GM12878 (cell line): ENCODE measurements around the gene FYB1. TPM values are rescaled to one million over a fixed set of nuclear protein-coding genes. Genes with fewer than 3 reads are reported as not detected.
A peak's percentile ranks its signal among the peaks of the same experiment; 100 is the strongest.

Experiments
- ATAC-seq: fragments of 200-7000 bp; cut with Tn5 transposase; 3 replicates; pipeline ENCODE4 v1.9.1; 2020; ENCODE audit warnings: mild to moderate bottlenecking, moderate library complexity
- BruUV-seq: library from RNA; stranded (reverse); fragments of 400-500 nt; replicated peaks from 2 replicates; lab custom pipeline; 2021; lab: Mats Ljungman, UMichigan
- CTCF ChIA-PET: fragments of 300-600 bp; sonication (Branson Sonifier 250); formaldehyde crosslinking; extraction: SDS; loops from one replicate; lab custom pipeline; 2021; ENCODE audit warnings: inconsistent platforms; lab: Yijun Ruan, JAX
- POLR2A ChIA-PET: fragments of 350-600 bp; formaldehyde crosslinking; extraction: SDS; loops from one replicate; lab custom pipeline; 2021; ENCODE audit warnings: inconsistent platforms; lab: Charles Lee
- RAD21 ChIA-PET: fragments of 300-600 bp; sonication (Branson Sonifier 250); formaldehyde crosslinking; loops from one replicate; lab custom pipeline; 2023; ENCODE audit warnings: antibody characterized with exemption; ENCODE audit not compliant: unreplicated experiment; lab: Charles Lee
- SMC1A ChIA-PET: fragments of 300-600 bp; sonication (Branson Sonifier 250); formaldehyde crosslinking; loops from one replicate; lab custom pipeline; 2023; ENCODE audit not compliant: unreplicated experiment, uncharacterized antibody; lab: Charles Lee
- DNase-seq: peaks from one replicate; pipeline ENCODE4 v3.0.0-alpha.2; 2011; ENCODE audit warnings: low read depth, low spot score
- FAIRE-seq: peaks from 3 replicates; lab custom pipeline; 2011; peaks lifted over from hg19 to GRCh38; lab: Jason Lieb, UNC
- H2AFZ ChIP-seq: 2 replicates; pipeline ENCODE4 v1.6.0; 2011; ENCODE audit warnings: low read depth, low read length, control low read depth; ENCODE audit not compliant: control insufficient read depth
- H3K27ac ChIP-seq: 2 replicates; pipeline ENCODE4 v1.5.1; 2011; ENCODE audit warnings: control low read depth; ENCODE audit not compliant: control insufficient read depth, insufficient read depth
- H3K27me3 ChIP-seq, 2 experiments: replicated peaks in 1 of 2; 2 replicates each; pipeline versions ENCODE4 v1.6.0 to v1.6.1; 2011; ENCODE audit warnings: low read length in 1 of 2; ENCODE audit not compliant: control insufficient read depth in 2 of 2, insufficient read depth in 2 of 2
- H3K36me3 ChIP-seq, 2 experiments: 2 replicates each; pipeline ENCODE4 v1.5.1; 2011; ENCODE audit warnings: low read length in 1 of 2; ENCODE audit not compliant: control insufficient read depth in 2 of 2, insufficient read depth in 2 of 2
- H3K4me1 ChIP-seq: 2 replicates; pipeline ENCODE4 v1.6.1; 2011; ENCODE audit warnings: mild to moderate bottlenecking, low read length, moderate library complexity, mixed read lengths; ENCODE audit not compliant: control insufficient read depth, insufficient read depth
- H3K4me2 ChIP-seq: 2 replicates; pipeline ENCODE4 v1.6.0; 2011; ENCODE audit warnings: control low read depth; ENCODE audit not compliant: control insufficient read depth, insufficient read depth
- H3K4me3 ChIP-seq: fragments of 200-600 bp; sonication (generic); 2 replicates; pipeline ENCODE4 v1.5.1; 2016
- H3K79me2 ChIP-seq: 2 replicates; pipeline ENCODE4 v1.6.0; 2011; ENCODE audit warnings: low read length; ENCODE audit not compliant: control insufficient read depth, insufficient read depth
- H3K9ac ChIP-seq: 2 replicates; pipeline ENCODE4 v1.8.0; 2011; ENCODE audit warnings: low read length, control low read depth, mixed read lengths; ENCODE audit not compliant: control insufficient read depth, insufficient read depth
- H3K9me3 ChIP-seq: replicated peaks from 3 replicates; pipeline ENCODE4 v1.5.1; 2011; ENCODE audit warnings: mild to moderate bottlenecking, low read length; ENCODE audit not compliant: control insufficient read depth, insufficient read depth
- H4K20me1 ChIP-seq: 2 replicates; pipeline ENCODE4 v1.6.0; 2011; ENCODE audit not compliant: control insufficient read depth, insufficient read depth
- ATF7 ChIP-seq: fragments of 450-650 bp; IDR thresholded peaks from 2 replicates; pipeline ENCODE4 v1.6.1; 2016; ENCODE audit warnings: low read depth, mild to moderate bottlenecking
- BCL11A ChIP-seq: IDR thresholded peaks from 2 replicates; pipeline ENCODE4 v1.6.1; 2011; ENCODE audit warnings: low read depth, low read length
- CUX1 ChIP-seq: IDR thresholded peaks from 2 replicates; pipeline ENCODE4 v1.6.1; 2012; ENCODE audit warnings: improper control_type of control experiment, low read depth, low read length; ENCODE audit not compliant: insufficient replicate concordance
- GABPA ChIP-seq: IDR thresholded peaks from 2 replicates; pipeline ENCODE4 v1.6.1; 2014; ENCODE audit warnings: antibody characterized with exemption, low read depth, mild to moderate bottlenecking, inconsistent platforms
- HDGF ChIP-seq: fragments of 450-650 bp; IDR thresholded peaks from 2 replicates; pipeline ENCODE4 v1.6.1; 2016; ENCODE audit warnings: antibody characterized with exemption
- HSF1 ChIP-seq: fragments of 150-350 bp; IDR thresholded peaks from 2 replicates; pipeline ENCODE4 v1.6.1; 2014; ENCODE audit warnings: mild to moderate bottlenecking, low read depth, low read length
- MEF2B ChIP-seq: fragments of 450-650 bp; IDR thresholded peaks from 2 replicates; pipeline ENCODE4 v1.6.1; 2018; ENCODE audit warnings: mild to moderate bottlenecking, moderate library complexity; ENCODE audit not compliant: partially characterized antibody, poor library complexity, severe bottlenecking
- MTA2 ChIP-seq: fragments of 450-650 bp; IDR thresholded peaks from 2 replicates; pipeline ENCODE4 v1.6.1; 2016; ENCODE audit warnings: low read depth, mild to moderate bottlenecking, moderate library complexity
- NRF1 ChIP-seq: conservative IDR thresholded peaks from 2 replicates; pipeline ENCODE4 v1.6.1; 2011; ENCODE audit warnings: mild to moderate bottlenecking, low read depth, low read length, improper control_type of control experiment
- SIN3A ChIP-seq: IDR thresholded peaks from 2 replicates; pipeline ENCODE4 v1.6.1; 2012; ENCODE audit warnings: low read depth, low read length, improper control_type of control experiment
- SPI1 ChIP-seq: IDR thresholded peaks from 2 replicates; pipeline ENCODE4 v1.6.1; 2011; ENCODE audit warnings: low read depth, mild to moderate bottlenecking, low read length, moderate library complexity, borderline replicate concordance; ENCODE audit not compliant: insufficient read depth
- ZBTB33 ChIP-seq: fragments of 450-650 bp; IDR thresholded peaks from 2 replicates; pipeline ENCODE4 v1.6.1; 2017; ENCODE audit warnings: mild to moderate bottlenecking
- WGBS: methylation state at CpG from one replicate; pipeline ENCODE4 v1.1.6; 2016; ENCODE audit warnings: low lambda C conversion rate; ENCODE audit not compliant: insufficient replicate concordance, insufficient coverage; ENCODE audit errors: missing lambda C conversion rate; 5-methylcytosine and 5-hydroxymethylcytosine counted together
- in situ Hi-C: fragments of 300-500 bp; cut with MboI; formaldehyde crosslinking; loops from 9 replicates; pipeline ENCODE4 v1.14.3; 2018; ENCODE audit warnings: mixed read lengths
- intact Hi-C: fragments of 100-400 bp; cut with micrococcal nuclease; formaldehyde crosslinking; loops from one replicate; pipeline ENCODE4 v1.14.2; 2022; ENCODE audit not compliant: unreplicated experiment
- polyA plus RNA-seq, 11 experiments: library from polyadenylated mRNA; depleted of rRNA in 4 of 11; unstranded in 6 of 11; stranded (reverse) in 5 of 11; fragments of >200 nt; fragmentation: Nextera tagmentation in 4 of 11; fragmentation: Illumina TruSeq in 1 of 11; extraction: Ambion mirVana in 4 of 11; extraction: Trizol in 1 of 11; gene quantifications; 1 replicate in 1 of 11; 2 replicates in 10 of 11; pipeline versions ENCODE4 v1.2.1 to v1.2.3, GENCODE V29; 2011 to 2016; ENCODE audit warnings: inconsistent platforms in 2 of 11, missing spikeins in 2 of 11, low read depth in 1 of 11
- total RNA-seq, 4 experiments: library from RNA; depleted of rRNA in 3 of 4; stranded (reverse); fragments of >200 nt in 3 of 4; fragmentation: Illumina TruSeq in 1 of 4; extraction: Trizol in 1 of 4; gene quantifications; 2 replicates each; pipeline versions ENCODE4 v1.2.1 to v1.2.3, GENCODE V29; 2013 to 2021

Gene FYB1
- total and polyA plus RNA-seq, 10 of the 15 experiments (the other 5 are each of a cell fraction or from before 2014, with no cell fraction given), result 0.06 to 4.3 (median 0.25) TPM; not detected in 2

- Histone ChIP-seq H3K4me3 (no peak overlapping the region), H4K20me1 (no peaks in the 10 kb centered on the region), H3K4me1 (no peaks in the 10 kb centered on the region), H3K9me3 (no peaks in the 10 kb centered on the region), H3K4me2 (no peak overlapping the region), H3K27ac (no peak overlapping the region), H3K79me2 (no peaks in the 10 kb centered on the region), H3K27me3 (no peaks in the 10 kb centered on the region), H2AFZ (no peak overlapping the region), H3K9ac (no peak overlapping the region), H3K36me3 (no peaks in the 10 kb centered on the region)
- RAD21 ChIA-PET, result no interaction called here
- POLR2A ChIA-PET, result no interaction called here
- 68% methylated on average over 5 of the region's 5 CpGs for WGBS
- peak; percentile 23 for FAIRE-seq
- in situ Hi-C loops, result no loop called here
- SMC1A ChIA-PET, result no interaction called here
- no peak for ATAC-seq
- BruUV-seq, result no TSS peak
- DNase-seq, result no peak
- TF ChIP-seq MTA2 (no peak), CUX1 (no peak), SIN3A (no peak), ATF7 (no peak), ZBTB33 (no peak), MEF2B (no peak), SPI1 (no peak), NRF1 (no peak), GABPA (no peak), BCL11A (no peak), HSF1 (no peak), HDGF (no peak)
- CTCF ChIA-PET, result interaction anchor here (1.2 kb wide), 1 partner anchor 12 kb away, joined by 3 read pairs; no protein-coding TSS in a partner anchor
- intact Hi-C loops, result no loop called here
Measured at GRCh38 chr5:39115644-39116343, 103.6 kb downstream of the FYB1 start.
